Fibroblast of skin of right biceps (primary cell): Measurements from ENCODE around the gene DAB2IP.

Source experiments
- DNase-seq: peaks from one replicate; pipeline ENCODE4 v3.0.0-alpha.2; 2013

Gene DAB2IP

DNA sequence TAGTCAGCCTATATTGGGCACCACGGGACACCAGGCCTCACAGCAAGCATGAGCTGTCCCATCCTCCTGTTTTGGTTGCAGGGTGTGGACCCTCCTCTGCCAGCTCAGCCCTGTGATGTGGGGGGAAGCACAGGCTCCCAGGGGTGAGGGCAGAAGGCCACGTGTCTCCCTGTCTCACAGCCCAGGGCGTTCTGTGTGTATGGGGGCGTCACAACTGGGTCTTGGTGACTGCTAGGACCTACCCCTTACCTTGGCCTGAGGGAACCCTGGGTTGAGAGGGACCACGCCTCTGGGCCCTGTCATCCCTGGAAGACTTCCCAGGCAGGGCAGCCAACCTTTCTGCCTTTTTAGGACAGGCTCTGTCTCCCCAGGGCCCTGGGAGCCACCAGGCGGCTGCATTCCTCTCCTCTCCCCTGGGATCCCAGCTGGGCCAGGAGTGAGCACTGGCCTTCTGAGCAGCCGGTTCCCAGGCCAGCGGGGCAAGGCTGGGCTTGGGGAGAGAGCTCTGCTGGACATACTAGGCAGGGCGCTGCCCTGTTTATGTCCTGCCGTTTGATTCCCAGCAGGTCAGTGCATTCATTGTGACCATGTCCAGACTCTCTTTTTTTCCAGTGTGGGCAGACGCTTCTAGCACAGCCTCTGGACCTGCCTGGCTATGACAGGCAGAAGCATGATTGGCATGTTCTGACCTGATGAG, 97.4 kb downstream of the DAB2IP start:
- DNase-seq = no peak

GRCh38 chr9:121749614-121750013, 98.2 kb downstream of the DAB2IP start:
- no peak for DNase-seq

GRCh38 chr9:121750259-121750714, 98.9 kb downstream of the DAB2IP start:
- no peak for DNase-seq

DNA sequence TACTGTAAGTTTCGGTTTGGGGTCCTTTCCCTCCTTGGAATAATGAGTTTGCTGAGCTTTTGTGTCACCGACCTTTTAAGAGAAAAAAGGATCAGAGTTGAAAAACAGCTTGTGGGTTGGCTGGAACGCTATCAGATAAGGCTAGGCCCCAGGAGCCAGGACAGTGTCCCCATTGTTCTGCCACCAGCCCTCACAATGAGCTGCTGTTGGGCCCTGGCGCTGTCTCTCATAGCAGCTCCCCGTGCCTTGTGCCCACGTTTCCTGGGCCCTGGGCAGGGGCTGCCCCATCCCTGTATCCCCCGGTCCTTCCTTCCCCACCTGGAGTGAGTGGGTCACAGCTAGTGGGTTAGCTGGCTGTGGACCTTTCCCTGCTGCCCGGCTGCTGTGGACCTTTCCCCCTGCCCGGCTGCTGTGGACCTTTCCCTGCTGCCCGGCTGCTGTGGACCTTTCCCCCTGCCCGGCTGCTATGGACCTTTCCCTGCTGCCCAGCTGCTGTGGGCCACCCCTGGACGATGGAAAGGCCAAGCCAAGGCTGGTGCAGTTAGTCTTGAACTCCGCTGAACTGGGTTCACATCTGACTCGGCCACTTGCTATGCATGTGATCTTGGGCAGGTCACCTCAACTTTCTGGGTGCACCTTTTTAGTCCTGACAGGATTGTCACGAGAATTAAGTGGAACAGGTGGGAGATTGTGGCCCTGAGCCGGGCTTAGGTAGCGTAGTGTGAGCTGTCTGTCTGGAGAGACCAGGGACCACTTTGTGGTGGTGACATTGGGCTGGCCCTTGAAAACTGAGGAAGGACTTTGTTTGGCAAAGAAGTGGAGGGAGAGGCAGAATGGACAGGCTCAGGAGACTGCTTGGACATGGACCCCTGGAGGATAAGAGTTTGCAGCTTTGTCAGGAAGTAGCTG, 99.5 kb downstream of the DAB2IP start:
- no peak for DNase-seq

GRCh38 chr9:121751686-121752445, 100.4 kb downstream of the DAB2IP start:
- DNase-seq = no peak

GRCh38 chr9:121752929-121753328, 101.5 kb downstream of the DAB2IP start:
- no peak for DNase-seq

DNA sequence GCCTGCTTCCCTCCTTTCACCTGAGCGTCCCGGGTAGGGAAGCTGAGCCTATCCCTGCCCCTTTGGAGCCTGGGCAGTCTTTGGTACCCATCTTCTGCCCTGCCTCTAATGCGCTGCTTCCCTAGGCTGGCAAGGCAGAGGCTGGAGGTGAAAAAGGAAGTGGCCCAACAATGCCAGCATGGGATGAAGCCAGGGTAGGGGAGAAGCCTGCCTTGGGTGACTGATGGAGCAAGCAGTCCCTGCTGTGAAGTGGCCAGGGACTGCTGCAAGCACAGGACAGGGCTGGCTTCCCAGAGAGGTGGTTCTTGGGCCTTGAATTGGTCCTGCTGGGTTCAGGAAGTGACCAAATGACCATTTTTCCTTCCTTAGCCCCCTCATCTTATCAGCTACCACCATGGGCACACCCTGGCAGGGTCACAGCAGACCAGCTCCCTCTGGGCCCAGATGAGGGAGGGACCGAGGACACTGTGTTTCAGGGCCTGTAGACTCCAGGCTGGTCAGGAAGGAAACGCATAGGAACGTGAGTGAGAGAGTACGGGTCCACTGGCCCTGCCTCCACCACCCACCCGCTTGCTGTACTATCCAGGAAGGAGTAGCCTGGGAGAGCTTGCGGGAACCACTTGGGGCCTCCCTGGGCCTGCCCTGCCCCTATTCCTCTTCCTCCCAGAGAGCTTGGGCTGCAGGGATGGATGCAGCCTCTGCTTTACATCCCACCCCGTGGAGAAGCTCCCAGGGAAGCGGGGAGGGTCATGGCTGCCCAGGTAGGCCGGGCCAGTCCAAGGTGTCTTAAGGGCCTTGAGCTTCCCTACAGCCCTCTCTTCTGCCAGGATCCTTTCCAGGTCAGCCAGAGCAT, 102.6 kb downstream of the DAB2IP start:
- DNase-seq = no peak

DNA sequence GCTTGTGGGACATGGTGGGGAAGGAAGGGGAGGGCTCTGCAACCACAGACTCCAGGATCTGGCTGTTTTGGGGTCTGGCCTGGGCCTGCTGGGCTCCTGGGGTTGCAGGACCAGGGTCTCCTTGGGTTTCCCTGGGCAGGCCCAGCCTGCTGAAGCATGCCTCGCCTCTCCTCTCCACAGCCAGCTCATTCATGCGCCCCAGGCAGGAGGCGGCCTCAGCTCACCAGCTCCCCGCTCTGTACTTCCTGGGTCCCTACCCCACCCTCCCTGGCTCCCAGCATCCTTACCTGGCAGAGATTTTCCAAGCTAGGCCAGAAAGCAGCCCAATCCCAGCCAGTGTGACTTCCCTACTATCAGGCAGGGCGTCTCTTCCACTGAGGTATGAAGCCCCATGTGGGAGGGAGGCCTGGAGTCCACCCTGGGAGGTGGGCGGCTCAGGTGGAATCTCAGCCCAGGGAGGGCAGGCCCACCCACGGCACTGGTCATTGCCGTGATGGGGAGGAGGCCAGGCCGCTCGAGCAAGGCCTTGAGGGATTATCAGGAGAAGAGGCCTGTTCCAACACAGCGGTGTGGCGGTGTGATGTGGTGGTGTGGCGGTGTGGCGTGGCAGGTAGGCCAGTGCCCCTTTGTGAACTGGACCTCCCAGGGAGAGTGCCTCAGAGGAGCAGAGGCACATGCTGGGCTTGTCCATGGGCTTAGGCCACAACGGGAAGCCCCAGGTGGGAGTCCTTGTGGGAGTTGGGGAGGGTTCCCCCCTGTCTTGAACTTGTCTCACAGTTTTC, 103.4 kb downstream of the DAB2IP start:
- DNase-seq = no peak

DNA sequence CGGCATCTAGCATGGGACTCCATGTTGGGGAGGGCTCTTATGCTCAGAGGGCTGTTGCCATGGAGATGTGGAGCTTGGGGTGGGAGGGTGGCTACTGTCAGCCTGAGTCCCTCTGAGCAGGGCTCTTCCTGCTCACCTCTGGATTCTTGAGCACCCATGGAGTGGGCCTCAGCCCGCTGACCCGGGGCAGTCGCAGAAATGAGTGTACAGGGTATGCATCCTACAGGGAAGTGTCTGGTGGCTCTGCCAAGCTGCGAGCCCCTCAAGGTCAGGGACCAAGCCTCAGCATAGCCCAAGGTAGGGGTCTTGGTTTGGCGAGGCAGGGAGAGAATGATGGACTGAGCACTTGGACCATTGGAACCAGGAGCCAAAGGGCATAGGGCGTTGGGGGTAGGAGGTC, 104.1 kb downstream of the DAB2IP start:
- DNase-seq = no peak

- DNase-seq = no peak
Measured at GRCh38 chr9:121756474-121757280, 105.2 kb downstream of the DAB2IP start.

- DNase-seq = no peak
Measured at GRCh38 chr9:121757281-121757585, 105.8 kb downstream of the DAB2IP start.

GRCh38 chr9:121758693-121759092, 107.3 kb downstream of the DAB2IP start:
- no peak for DNase-seq

DNA sequence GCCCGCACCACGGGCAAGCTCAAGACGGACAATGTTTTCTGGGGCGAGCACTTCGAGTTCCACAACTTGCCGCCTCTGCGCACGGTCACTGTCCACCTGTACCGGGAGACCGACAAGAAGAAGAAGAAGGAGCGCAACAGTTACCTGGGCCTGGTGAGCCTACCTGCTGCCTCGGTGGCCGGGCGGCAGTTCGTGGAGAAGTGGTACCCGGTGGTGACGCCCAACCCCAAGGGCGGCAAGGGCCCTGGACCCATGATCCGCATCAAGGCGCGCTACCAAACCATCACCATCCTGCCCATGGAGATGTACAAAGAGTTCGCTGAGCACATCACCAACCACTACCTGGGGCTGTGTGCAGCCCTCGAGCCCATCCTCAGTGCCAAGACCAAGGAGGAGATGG, 108.6 kb downstream of the DAB2IP start:
- DNase-seq = no peak

- no peak for DNase-seq
Measured at GRCh38 chr9:121760571-121760970, 109.1 kb downstream of the DAB2IP start.

GRCh38 chr9:121763131-121763530, 111.7 kb downstream of the DAB2IP start:
- DNase-seq = no peak

GRCh38 chr9:121763561-121764370, 112.3 kb downstream of the DAB2IP start:
- DNase-seq = no peak

DNA sequence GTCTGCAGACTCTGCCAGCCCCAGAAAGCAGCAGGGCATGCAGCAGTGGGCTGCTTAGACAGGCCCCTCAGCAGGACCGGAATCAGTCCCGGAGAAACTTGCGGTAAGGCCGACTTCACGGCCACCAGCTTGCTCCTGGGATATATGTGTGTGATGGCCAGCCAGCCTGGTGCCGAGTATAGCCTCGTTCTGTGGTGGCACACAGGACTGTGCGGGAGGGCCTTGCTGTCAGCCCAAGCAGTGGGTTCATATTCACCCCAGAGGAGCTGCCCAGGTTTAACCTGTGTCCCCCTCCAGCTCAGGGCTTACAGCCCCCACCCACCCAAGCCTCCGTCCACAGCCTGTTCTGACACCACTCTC, 112.9 kb downstream of the DAB2IP start:
- no peak for DNase-seq

DNA sequence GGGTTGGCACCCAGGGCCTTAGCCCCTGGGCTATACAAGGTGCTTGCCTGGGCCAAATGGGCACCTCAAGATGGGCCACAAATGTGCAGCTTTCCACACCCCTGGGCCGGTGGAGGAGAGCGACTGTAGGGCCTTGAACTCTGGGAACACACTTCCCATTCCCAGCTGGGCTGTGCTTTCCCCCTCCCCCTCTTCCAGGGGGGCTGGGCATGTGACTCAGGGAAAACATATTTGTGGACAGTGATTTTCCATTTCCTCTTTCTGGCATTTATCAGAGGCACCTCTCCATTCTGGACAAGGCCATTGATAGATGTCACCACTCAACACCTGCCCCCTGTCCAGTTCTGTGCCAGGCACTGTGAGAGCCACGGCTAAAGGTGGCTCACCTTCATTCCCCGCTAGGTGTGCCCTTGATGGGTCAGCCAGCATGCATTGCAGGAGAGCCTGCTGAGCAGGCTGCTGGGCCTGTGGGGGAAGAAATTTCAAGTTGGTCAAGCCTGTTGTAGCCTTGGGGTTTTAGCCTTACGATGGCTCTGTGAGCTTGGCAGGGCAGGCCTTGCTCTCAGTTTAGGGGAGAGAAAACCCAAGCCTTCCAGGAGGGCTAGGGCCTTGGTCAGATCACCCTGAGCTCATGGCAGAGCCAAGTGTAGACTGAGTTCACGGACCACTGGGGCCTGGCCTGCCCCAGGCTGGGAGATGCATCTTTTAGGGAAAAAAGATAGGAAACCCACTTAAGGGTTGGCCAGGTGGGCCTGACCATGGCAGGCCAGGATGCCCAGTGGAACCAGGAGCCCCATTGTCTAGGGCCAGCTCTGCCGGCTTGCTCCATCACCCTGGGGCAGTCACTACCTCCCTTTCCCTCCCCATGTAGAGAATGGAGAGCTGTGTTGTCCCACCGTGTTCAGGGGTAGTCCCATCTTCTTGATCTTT, 113.9 kb downstream of the DAB2IP start:
- peak; percentile 84 for DNase-seq
